HL-60 (cell line): ENCODE results near the gene DUSP21.
"Not testable (repeated sequence)": the region's sequence is repeated elsewhere in the genome, so short reads cannot be mapped to it uniquely, and the experiment has no call there.

Experiments
- DNase-seq, 2 experiments: peaks; one replicate each; pipeline ENCODE4 v3.0.0-alpha.2; 2010 to 2020; ENCODE audit warnings: low read depth in 1 of 2, low spot score in 1 of 2
- H3K27ac ChIP-seq: fragments of 250-450 bp; sonication (Bioruptor Pico); replicated peaks from 2 replicates; pipeline ENCODE4 v1.5.1; 2020; ENCODE audit warnings: mild to moderate bottlenecking, moderate library complexity
- H3K27me3 ChIP-seq: fragments of 250-450 bp; sonication (Bioruptor Pico); 2 replicates; pipeline ENCODE4 v1.5.1; 2021; ENCODE audit warnings: mild to moderate bottlenecking, moderate library complexity; ENCODE audit not compliant: insufficient read depth, poor library complexity, severe bottlenecking
- H3K4me3 ChIP-seq: replicated peaks from 2 replicates; pipeline ENCODE4 v1.5.1; 2011; ENCODE audit warnings: mild to moderate bottlenecking, control low read depth, low read length; ENCODE audit not compliant: insufficient read depth
- GABPA ChIP-seq: IDR thresholded peaks from 2 replicates; pipeline ENCODE4 v1.6.1; 2012; ENCODE audit warnings: low read depth
- POLR2AphosphoS5 ChIP-seq: IDR thresholded peaks from 2 replicates; pipeline ENCODE4 v1.6.1; 2012; ENCODE audit warnings: low read depth
- SPI1 ChIP-seq: IDR thresholded peaks from 2 replicates; pipeline ENCODE4 v1.6.1; 2012; ENCODE audit warnings: low read depth, mild to moderate bottlenecking, borderline replicate concordance
- TF ChIP-seq, protein P1 (sequence below): IDR thresholded peaks from 2 replicates; pipeline ENCODE4 v1.6.1; 2012; ENCODE audit warnings: low read depth; ENCODE audit not compliant: insufficient replicate concordance
- TF ChIP-seq, protein P2 (sequence below): IDR thresholded peaks from one replicate; pipeline ENCODE4 v1.5.1; 2011; ENCODE audit warnings: low read length, control low read depth, inconsistent platforms; ENCODE audit not compliant: insufficient read depth

The DUSP21 gene

DNA sequence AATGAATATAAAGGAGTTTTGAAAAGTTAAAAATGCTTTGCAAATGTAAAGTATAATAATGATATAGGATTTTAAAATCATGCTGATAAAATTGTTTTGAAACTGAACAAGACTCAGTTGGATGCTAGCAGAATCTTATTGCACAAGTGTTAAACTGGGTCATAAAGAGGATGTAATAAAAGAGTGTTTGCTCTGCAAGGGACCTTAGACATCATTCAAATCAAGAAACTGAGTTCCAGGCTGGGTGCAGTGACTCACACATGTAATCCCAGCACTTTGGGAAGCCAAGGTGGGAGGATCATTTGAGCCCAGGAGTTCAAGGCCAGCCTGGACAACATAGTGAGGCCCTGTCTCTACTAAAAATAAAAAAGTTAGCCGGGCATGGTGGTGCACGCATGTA, 27.5 kb upstream of the DUSP21 start:
- DNase-seq, result no peak
- H3K4me3 ChIP-seq, result no peak overlapping the region
- no peaks in the 10 kb centered on the region for H3K27me3 ChIP-seq
- no peak overlapping the region for H3K27ac ChIP-seq
- TF ChIP-seq GABPA, result no peak
- TF ChIP-seq, protein P1, sequence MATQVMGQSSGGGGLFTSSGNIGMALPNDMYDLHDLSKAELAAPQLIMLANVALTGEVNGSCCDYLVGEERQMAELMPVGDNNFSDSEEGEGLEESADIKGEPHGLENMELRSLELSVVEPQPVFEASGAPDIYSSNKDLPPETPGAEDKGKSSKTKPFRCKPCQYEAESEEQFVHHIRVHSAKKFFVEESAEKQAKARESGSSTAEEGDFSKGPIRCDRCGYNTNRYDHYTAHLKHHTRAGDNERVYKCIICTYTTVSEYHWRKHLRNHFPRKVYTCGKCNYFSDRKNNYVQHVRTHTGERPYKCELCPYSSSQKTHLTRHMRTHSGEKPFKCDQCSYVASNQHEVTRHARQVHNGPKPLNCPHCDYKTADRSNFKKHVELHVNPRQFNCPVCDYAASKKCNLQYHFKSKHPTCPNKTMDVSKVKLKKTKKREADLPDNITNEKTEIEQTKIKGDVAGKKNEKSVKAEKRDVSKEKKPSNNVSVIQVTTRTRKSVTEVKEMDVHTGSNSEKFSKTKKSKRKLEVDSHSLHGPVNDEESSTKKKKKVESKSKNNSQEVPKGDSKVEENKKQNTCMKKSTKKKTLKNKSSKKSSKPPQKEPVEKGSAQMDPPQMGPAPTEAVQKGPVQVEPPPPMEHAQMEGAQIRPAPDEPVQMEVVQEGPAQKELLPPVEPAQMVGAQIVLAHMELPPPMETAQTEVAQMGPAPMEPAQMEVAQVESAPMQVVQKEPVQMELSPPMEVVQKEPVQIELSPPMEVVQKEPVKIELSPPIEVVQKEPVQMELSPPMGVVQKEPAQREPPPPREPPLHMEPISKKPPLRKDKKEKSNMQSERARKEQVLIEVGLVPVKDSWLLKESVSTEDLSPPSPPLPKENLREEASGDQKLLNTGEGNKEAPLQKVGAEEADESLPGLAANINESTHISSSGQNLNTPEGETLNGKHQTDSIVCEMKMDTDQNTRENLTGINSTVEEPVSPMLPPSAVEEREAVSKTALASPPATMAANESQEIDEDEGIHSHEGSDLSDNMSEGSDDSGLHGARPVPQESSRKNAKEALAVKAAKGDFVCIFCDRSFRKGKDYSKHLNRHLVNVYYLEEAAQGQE, result no peak
- no peak for TF ChIP-seq SPI1
- no peak for TF ChIP-seq POLR2AphosphoS5
- TF ChIP-seq, protein P2, sequence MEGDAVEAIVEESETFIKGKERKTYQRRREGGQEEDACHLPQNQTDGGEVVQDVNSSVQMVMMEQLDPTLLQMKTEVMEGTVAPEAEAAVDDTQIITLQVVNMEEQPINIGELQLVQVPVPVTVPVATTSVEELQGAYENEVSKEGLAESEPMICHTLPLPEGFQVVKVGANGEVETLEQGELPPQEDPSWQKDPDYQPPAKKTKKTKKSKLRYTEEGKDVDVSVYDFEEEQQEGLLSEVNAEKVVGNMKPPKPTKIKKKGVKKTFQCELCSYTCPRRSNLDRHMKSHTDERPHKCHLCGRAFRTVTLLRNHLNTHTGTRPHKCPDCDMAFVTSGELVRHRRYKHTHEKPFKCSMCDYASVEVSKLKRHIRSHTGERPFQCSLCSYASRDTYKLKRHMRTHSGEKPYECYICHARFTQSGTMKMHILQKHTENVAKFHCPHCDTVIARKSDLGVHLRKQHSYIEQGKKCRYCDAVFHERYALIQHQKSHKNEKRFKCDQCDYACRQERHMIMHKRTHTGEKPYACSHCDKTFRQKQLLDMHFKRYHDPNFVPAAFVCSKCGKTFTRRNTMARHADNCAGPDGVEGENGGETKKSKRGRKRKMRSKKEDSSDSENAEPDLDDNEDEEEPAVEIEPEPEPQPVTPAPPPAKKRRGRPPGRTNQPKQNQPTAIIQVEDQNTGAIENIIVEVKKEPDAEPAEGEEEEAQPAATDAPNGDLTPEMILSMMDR, result no peak

DNA sequence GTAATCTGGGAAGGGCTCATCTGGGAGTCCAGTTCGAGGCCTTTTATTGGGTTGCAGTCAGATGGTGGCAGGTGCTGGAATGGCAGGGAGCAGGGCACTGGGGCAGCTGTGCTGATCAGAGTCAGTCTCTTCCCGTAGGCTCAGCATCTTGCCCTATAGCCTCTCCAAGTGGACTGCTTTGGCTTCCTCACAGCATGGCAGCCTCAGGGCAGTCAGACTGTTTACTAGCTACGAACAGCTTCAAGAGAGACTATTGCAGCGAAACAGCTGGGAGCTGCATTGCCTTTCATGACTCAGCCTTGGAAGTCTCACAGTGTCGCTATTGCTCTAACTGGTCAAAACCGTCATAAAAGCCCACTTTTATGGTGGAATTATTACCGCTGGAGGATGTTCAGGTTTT, 26.8 kb upstream of the DUSP21 start:
- H3K27me3 ChIP-seq, result no peaks in the 10 kb centered on the region
- TF ChIP-seq, protein P2, result no peak
- TF ChIP-seq SPI1 (no peak), POLR2AphosphoS5 (no peak), GABPA (no peak)
- TF ChIP-seq, protein P1, result no peak
- H3K27ac ChIP-seq, result no peak overlapping the region
- H3K4me3 ChIP-seq, result no peak overlapping the region
- DNase-seq, result no peak

DNA sequence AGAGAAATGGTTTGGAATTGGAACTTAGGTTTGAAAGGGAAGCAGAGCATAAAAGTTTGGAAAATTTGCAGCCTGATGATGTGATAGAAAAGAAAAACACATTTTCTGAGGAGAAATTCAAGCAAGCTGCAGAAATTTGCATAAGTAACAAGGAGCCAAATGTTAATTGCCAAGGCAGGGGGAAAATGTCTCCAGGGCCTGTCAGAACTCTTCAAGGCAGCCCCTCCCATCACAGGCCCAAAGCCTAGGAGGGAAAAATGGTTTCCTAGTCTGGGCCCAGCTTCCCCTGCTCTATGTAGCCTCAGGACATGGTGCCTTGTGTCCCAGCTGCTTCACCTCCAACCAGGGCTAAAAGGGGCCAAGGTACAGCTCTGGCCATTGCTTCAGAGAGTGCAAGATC, 21.2 kb upstream of the DUSP21 start:
- Histone ChIP-seq H3K4me3 (no peak overlapping the region), H3K27me3 (no peaks in the 10 kb centered on the region), H3K27ac (no peak overlapping the region)
- no peak for DNase-seq
- TF ChIP-seq GABPA, result no peak
- TF ChIP-seq SPI1, result no peak
- TF ChIP-seq, protein P1, result no peak
- TF ChIP-seq POLR2AphosphoS5, result no peak
- TF ChIP-seq, protein P2, result no peak

DNA sequence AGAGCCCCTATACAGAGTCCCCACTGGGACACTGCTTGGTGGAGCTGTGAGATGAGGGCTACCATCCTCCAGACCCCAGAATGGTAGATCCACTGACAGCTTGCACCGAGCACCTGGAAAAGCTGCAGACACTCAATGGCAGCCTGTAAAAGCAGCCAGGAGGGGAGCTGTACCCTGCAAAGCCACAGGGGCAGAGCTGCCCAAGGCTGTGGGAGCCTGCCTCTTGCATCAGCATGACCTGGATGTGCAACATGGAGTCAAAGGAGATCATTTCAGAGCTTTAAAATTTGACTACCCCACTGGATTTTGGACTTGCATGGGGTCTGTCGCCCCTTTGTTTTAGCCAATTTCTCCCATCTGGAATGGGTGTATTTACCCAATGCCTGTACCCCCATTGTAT, 20.6 kb upstream of the DUSP21 start:
- not testable (repeated sequence) for H3K27me3 ChIP-seq, H3K4me3 ChIP-seq, H3K27ac ChIP-seq, DNase-seq
